ENCODE results near the gene KRT71. TPM values are rescaled to one million over a fixed set of nuclear protein-coding genes. Genes with fewer than 3 reads are reported as not detected.

KRT71 gene
- total RNA-seq, 2 experiments from 2014 or later, result not detected

- no peak overlapping the region for H3K27ac ChIP-seq (ENCODE audit: low read depth in 1 of 2, low read length in 2 of 2)
- Mint-ChIP-seq H3K4me3 (no peak overlapping the region), H3K9me3 (no peaks in the 10 kb centered on the region), H3K27me3 (peaks cover 11% of the 10 kb centered on the region), H3K4me1 (ENCODE audit: low read depth) (no peaks in the 10 kb centered on the region), H3K27ac (no peak overlapping the region), H3K36me3 (ENCODE audit: low read depth) (no peaks in the 10 kb centered on the region)
- H3K4me1 ChIP-seq (ENCODE audit: insufficient read depth, low read length), result no peaks in the 10 kb centered on the region
- DNase-seq, result no peak
- ChIA-PET CTCF (no interaction called here), POLR2A (no interaction called here)
- no peak for TF ChIP-seq CTCF (IDR thresholded peaks at IDR 0.05)
- peaks cover 0 to 2% of the 10 kb centered on the region in 2 experiments for H3K27me3 ChIP-seq (ENCODE audit: control insufficient read depth in 1 of 2, insufficient read depth in 2 of 2, low read length in 2 of 2)
- intact Hi-C loops (cut with DNase I, micrococcal nuclease), result no loop called here
- H3K4me3 ChIP-seq (ENCODE audit: low read length), result no peak overlapping the region
- H3K36me3 ChIP-seq (ENCODE audit: insufficient read depth, low read length), result no peaks in the 10 kb centered on the region
- no peak for ATAC-seq (ENCODE audit: poor library complexity)
- no peaks in the 10 kb centered on the region for H3K9me3 ChIP-seq (ENCODE audit: control insufficient read depth in 1 of 2, insufficient read depth in 1 of 2, low read length in 2 of 2)
Observed at GRCh38 chr12:52498946-52499345, 54.0 kb downstream of the KRT71 start.

GRCh38 chr12:52497975-52498374 is 55.0 kb downstream of the KRT71 start:
- Histone ChIP-seq H3K9me3 (ENCODE audit: control insufficient read depth in 1 of 2, insufficient read depth in 1 of 2, low read length in 2 of 2) (no peaks in the 10 kb centered on the region), H3K4me1 (ENCODE audit: insufficient read depth, low read length) (no peaks in the 10 kb centered on the region), H3K27me3 (ENCODE audit: control insufficient read depth in 1 of 2, insufficient read depth in 2 of 2, low read length in 2 of 2) (peaks cover 0 to 6% of the 10 kb centered on the region in 2 experiments), H3K4me3 (ENCODE audit: low read length) (no peak overlapping the region), H3K36me3 (ENCODE audit: insufficient read depth, low read length) (no peaks in the 10 kb centered on the region), H3K27ac (ENCODE audit: low read depth in 1 of 2, low read length in 2 of 2) (no peak overlapping the region)
- ChIA-PET POLR2A (no interaction called here), CTCF (no interaction called here)
- Mint-ChIP-seq H3K4me3 (no peak overlapping the region), H3K36me3 (ENCODE audit: low read depth) (no peaks in the 10 kb centered on the region), H3K27me3 (peaks cover 18% of the 10 kb centered on the region), H3K9me3 (no peaks in the 10 kb centered on the region), H3K4me1 (ENCODE audit: low read depth) (no peaks in the 10 kb centered on the region), H3K27ac (no peak overlapping the region)
- TF ChIP-seq CTCF (IDR thresholded peaks at IDR 0.05), result no peak
- DNase-seq, result no peak
- intact Hi-C loops (cut with DNase I, micrococcal nuclease), result no loop called here
- ATAC-seq (ENCODE audit: poor library complexity), result no peak

- no peaks in the 10 kb centered on the region for H3K36me3 Mint-ChIP-seq (ENCODE audit: low read depth)
- Histone ChIP-seq H3K27me3 (ENCODE audit: control insufficient read depth in 1 of 2, insufficient read depth in 2 of 2, low read length in 2 of 2) (peaks cover 0 to 7% of the 10 kb centered on the region in 2 experiments), H3K36me3 (ENCODE audit: insufficient read depth, low read length) (no peaks in the 10 kb centered on the region), H3K9me3 (ENCODE audit: control insufficient read depth in 1 of 2, insufficient read depth in 1 of 2, low read length in 2 of 2) (no peaks in the 10 kb centered on the region), H3K4me3 (ENCODE audit: low read length) (no peak overlapping the region), H3K27ac (ENCODE audit: low read depth in 1 of 2, low read length in 2 of 2) (no peak overlapping the region), H3K4me1 (ENCODE audit: insufficient read depth, low read length) (no peaks in the 10 kb centered on the region)
- no peak overlapping the region for H3K4me3 Mint-ChIP-seq
- POLR2A ChIA-PET, result no interaction called here
- intact Hi-C loops (cut with DNase I, micrococcal nuclease), result no loop called here
- no peaks in the 10 kb centered on the region for H3K4me1 Mint-ChIP-seq (ENCODE audit: low read depth)
- no peak overlapping the region for H3K27ac Mint-ChIP-seq
- peaks cover 25% of the 10 kb centered on the region for H3K27me3 Mint-ChIP-seq
- DNase-seq (no peak), ATAC-seq (ENCODE audit: poor library complexity) (no peak)
- no peak for TF ChIP-seq CTCF (IDR thresholded peaks at IDR 0.05)
- CTCF ChIA-PET, result no interaction called here
- H3K9me3 Mint-ChIP-seq, result no peaks in the 10 kb centered on the region
Observed at GRCh38 chr12:52496590-52497071, 56.3 kb downstream of the KRT71 start.

All from CD4-positive, alpha-beta T cell (primary cell).